OCI-LY3 (cell line): ENCODE measurements around the gene CHCHD4.

Source experiments
- H2AFZ ChIP-seq: fragments of 200-600, 300-600 bp; shearing (Covaris generic); 2 replicates; pipeline ENCODE4 v1.6.0; 2014; ENCODE audit warnings: antibody characterized with exemption, low read depth, low read length
- H3K27ac ChIP-seq: fragments of 200-600, 300-600 bp; sonication (generic); 2 replicates; pipeline ENCODE4 v1.5.1; 2014; ENCODE audit warnings: mild to moderate bottlenecking, low read length, moderate library complexity, mixed read lengths
- H3K27me3 ChIP-seq: fragments of 200-600, 300-600 bp; sonication (generic); 2 replicates; pipeline ENCODE4 v1.6.1; 2014; ENCODE audit warnings: low read depth, low read length, mixed read lengths
- H3K36me3 ChIP-seq: fragments of 200-600, 300-600 bp; sonication (generic); replicated peaks from 2 replicates; pipeline ENCODE3; 2014; ENCODE audit warnings: low read depth, low read length, mixed read lengths
- H3K4me1 ChIP-seq: fragments of 300-600, 200-600 bp; sonication (generic); 2 replicates; pipeline ENCODE4 v1.6.1; 2014; ENCODE audit warnings: low read length, mixed read lengths
- H3K4me2 ChIP-seq: fragments of 200-600, 300-600 bp; sonication (generic); 2 replicates; pipeline ENCODE4 v1.6.1; 2014; ENCODE audit warnings: low read length, mixed read lengths
- H3K4me3 ChIP-seq: fragments of 300-600, 200-600 bp; sonication (generic); 2 replicates; pipeline ENCODE4 v1.5.1; 2014; ENCODE audit warnings: antibody characterized with exemption, mild to moderate bottlenecking, low read length, moderate library complexity
- H3K79me2 ChIP-seq: fragments of 300-600, 200-600 bp; shearing (Covaris generic); 2 replicates; pipeline ENCODE4 v1.6.1; 2014; ENCODE audit warnings: mild to moderate bottlenecking, low read length, mixed read lengths
- H3K9ac ChIP-seq: fragments of 300-600, 200-600 bp; shearing (Covaris generic); 2 replicates; pipeline ENCODE4 v1.6.0; 2014; ENCODE audit warnings: mild to moderate bottlenecking, low read length, moderate library complexity
- H3K9me3 ChIP-seq: fragments of 200-600, 300-600 bp; shearing (Covaris generic); 2 replicates; pipeline ENCODE4 v1.6.1; 2014; ENCODE audit warnings: low read length, mixed read lengths; ENCODE audit not compliant: insufficient read depth
- H4K20me1 ChIP-seq: fragments of 200-600, 300-600 bp; sonication (generic); 2 replicates; pipeline ENCODE4 v1.6.1; 2016; ENCODE audit warnings: low read length, mixed read lengths; ENCODE audit not compliant: insufficient read depth
- EZH2phosphoT487 ChIP-seq: fragments of 200-600 bp; shearing (Covaris generic); IDR thresholded peaks from 2 replicates; pipeline ENCODE4 v1.6.1; 2018; ENCODE audit warnings: antibody characterized with exemption, mixed run types, low read depth
- TF ChIP-seq, protein P1 (sequence below): fragments of 200-600, 300-600 bp; sonication (generic); IDR thresholded peaks from 2 replicates; pipeline ENCODE4 v1.5.1; 2014; ENCODE audit warnings: antibody characterized with exemption, low read length, low read depth

Gene CHCHD4

DNA sequence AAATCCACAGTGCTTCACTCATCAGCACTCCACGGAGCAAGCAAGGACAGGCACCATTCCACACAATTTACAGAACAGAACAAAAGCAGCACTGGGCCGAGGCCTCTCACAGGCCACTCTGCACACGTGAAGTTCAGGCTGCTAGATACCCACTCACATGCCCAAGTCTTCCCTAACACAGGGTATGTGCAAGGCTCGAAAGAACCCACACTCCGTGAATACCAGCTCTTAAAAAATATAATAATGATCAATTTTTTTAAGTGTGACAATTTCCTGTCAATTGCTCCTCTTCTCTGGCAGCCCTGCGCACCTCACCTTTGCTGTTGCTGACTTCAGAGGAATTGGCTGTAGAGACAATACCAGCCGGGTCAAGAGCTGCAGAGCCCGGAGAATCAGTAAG is 34.8 kb upstream of the CHCHD4 start:
- no peaks in the 10 kb centered on the region for H3K79me2 ChIP-seq
- peaks cover 85% of the 10 kb centered on the region for H3K36me3 ChIP-seq
- H4K20me1 ChIP-seq: peaks cover 3% of the 10 kb centered on the region; the same call in 1 of the 2 replicates
- no peaks in the 10 kb centered on the region for H3K4me1 ChIP-seq
- no peak overlapping the region for H3K27ac ChIP-seq
- no peak for TF ChIP-seq EZH2phosphoT487
- TF ChIP-seq, protein P1, sequence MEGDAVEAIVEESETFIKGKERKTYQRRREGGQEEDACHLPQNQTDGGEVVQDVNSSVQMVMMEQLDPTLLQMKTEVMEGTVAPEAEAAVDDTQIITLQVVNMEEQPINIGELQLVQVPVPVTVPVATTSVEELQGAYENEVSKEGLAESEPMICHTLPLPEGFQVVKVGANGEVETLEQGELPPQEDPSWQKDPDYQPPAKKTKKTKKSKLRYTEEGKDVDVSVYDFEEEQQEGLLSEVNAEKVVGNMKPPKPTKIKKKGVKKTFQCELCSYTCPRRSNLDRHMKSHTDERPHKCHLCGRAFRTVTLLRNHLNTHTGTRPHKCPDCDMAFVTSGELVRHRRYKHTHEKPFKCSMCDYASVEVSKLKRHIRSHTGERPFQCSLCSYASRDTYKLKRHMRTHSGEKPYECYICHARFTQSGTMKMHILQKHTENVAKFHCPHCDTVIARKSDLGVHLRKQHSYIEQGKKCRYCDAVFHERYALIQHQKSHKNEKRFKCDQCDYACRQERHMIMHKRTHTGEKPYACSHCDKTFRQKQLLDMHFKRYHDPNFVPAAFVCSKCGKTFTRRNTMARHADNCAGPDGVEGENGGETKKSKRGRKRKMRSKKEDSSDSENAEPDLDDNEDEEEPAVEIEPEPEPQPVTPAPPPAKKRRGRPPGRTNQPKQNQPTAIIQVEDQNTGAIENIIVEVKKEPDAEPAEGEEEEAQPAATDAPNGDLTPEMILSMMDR: no peak
- H3K4me3 ChIP-seq: no peak overlapping the region
- H3K9ac ChIP-seq: no peak overlapping the region
- H3K4me2 ChIP-seq: no peak overlapping the region
- H3K27me3 ChIP-seq: no peaks in the 10 kb centered on the region
- no peak overlapping the region for H2AFZ ChIP-seq
- 0 out of 2 replicates have a peak, but pooled peaks cover 7% of the 10 kb centered on the region for H3K9me3 ChIP-seq

DNA sequence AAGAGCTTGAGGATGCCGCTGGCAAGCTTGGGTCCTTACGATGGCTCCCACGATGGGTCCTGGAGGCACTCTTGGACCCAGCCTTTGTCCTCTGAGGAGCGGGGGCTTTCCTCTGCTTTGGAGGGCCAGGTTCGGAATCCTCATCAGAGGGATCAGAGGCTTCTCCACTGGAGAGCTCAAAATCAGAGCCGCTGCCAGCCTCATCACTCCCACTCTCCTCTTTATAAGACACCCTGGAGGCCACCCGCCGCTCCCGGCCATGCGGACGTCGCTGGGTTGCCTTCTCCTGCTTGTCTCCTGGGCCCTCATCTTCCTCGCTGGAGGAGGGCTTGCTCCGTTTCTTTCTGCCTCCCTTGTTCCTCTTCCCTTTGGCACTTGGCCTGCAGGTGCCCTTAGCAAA is 33.7 kb upstream of the CHCHD4 start:
- peaks cover 3% of the 10 kb centered on the region; the same call in 1 of the 2 replicates for H4K20me1 ChIP-seq
- H3K4me2 ChIP-seq: no peak overlapping the region
- H3K9me3 ChIP-seq: 0 out of 2 replicates have a peak, but pooled peaks cover 7% of the 10 kb centered on the region
- TF ChIP-seq, protein P1: no peak
- TF ChIP-seq EZH2phosphoT487: no peak
- H3K9ac ChIP-seq: no peak overlapping the region
- peaks cover 85% of the 10 kb centered on the region for H3K36me3 ChIP-seq
- no peak overlapping the region for H2AFZ ChIP-seq
- no peaks in the 10 kb centered on the region for H3K79me2 ChIP-seq
- H3K27ac ChIP-seq: no peak overlapping the region
- no peaks in the 10 kb centered on the region for H3K4me1 ChIP-seq
- no peak overlapping the region for H3K4me3 ChIP-seq
- no peaks in the 10 kb centered on the region for H3K27me3 ChIP-seq

DNA sequence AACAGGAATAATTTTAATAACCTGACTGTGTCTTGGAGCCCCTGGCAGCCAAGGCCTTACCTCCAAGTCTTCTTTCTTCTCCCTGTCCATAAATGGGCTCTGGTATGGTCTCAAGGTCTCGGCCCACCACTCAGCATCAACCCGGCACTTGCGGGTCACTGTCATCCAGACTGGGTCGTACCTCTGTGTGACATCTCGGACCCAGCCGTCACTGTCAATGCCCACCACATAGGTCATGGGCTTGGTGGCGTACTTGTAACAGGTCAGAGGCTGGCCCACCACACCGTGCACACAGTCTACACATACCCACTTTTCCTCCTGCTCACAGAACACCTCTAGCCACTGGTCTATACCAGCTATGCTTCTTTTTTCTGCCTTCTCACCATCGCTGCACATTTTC is 33.3 kb upstream of the CHCHD4 start:
- H3K79me2 ChIP-seq: no peaks in the 10 kb centered on the region
- H3K9ac ChIP-seq: no peak overlapping the region
- H3K4me2 ChIP-seq: no peak overlapping the region
- no peaks in the 10 kb centered on the region for H3K4me1 ChIP-seq
- 0 out of 2 replicates have a peak, but pooled peaks cover 7% of the 10 kb centered on the region for H3K9me3 ChIP-seq
- peaks cover 3% of the 10 kb centered on the region; the same call in 1 of the 2 replicates for H4K20me1 ChIP-seq
- H2AFZ ChIP-seq: no peak overlapping the region
- no peak for TF ChIP-seq EZH2phosphoT487
- TF ChIP-seq, protein P1: no peak
- no peaks in the 10 kb centered on the region for H3K27me3 ChIP-seq
- no peak overlapping the region for H3K4me3 ChIP-seq
- H3K36me3 ChIP-seq: peaks cover 85% of the 10 kb centered on the region
- no peak overlapping the region for H3K27ac ChIP-seq

DNA sequence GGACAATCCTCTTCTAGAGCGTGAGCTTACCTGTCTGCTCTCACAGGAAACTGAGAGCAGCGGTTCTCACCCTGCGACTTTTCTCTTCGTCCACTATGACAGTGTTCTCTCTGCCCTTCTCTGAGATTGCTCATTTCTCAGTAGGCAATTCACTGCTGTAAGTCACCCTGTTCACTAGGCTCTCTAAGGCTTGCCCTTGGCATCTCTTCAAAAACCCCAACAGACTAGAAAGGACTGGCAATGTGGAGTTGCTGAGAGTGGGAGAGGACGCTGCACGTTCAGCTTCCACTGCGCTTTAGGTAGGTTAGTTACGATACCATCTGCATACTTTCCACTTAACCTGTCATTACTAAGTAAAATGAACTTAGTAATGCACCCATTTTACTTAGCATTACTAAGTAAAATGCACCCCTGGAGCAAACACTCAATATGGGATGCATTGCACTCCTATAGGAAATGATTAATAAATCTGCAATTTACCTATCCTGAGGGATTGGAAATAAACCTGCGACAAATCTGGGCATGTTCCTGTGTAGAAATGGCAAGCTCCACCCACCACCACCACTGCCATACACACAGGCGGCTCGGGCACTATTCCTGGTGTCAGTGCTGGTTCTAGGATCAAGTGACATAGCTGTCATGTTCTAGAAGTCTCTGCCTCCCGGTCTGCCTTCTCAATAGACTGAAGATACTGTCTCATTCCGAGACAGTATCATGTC is 32.3 kb upstream of the CHCHD4 start:
- H3K4me1 ChIP-seq: no peaks in the 10 kb centered on the region
- H4K20me1 ChIP-seq: peaks cover 3% of the 10 kb centered on the region; the same call in 1 of the 2 replicates
- no peak overlapping the region for H3K4me2 ChIP-seq
- H3K27ac ChIP-seq: no peak overlapping the region
- H3K4me3 ChIP-seq: no peak overlapping the region
- H3K9me3 ChIP-seq: 0 out of 2 replicates have a peak, but pooled peaks cover 5% of the 10 kb centered on the region
- peaks cover 84% of the 10 kb centered on the region for H3K36me3 ChIP-seq
- H2AFZ ChIP-seq: no peak overlapping the region
- no peak overlapping the region for H3K9ac ChIP-seq
- H3K27me3 ChIP-seq: no peaks in the 10 kb centered on the region
- no peaks in the 10 kb centered on the region for H3K79me2 ChIP-seq
- TF ChIP-seq EZH2phosphoT487: no peak
- TF ChIP-seq, protein P1: no peak
